ENCODE results near the gene SLIRP.
A peak's percentile ranks its signal among the peaks of the same experiment; 100 is the strongest.
"Not testable (repeated sequence)": the region's sequence is repeated elsewhere in the genome, so short reads cannot be mapped to it uniquely, and the experiment has no call there.

SLIRP gene

DNA sequence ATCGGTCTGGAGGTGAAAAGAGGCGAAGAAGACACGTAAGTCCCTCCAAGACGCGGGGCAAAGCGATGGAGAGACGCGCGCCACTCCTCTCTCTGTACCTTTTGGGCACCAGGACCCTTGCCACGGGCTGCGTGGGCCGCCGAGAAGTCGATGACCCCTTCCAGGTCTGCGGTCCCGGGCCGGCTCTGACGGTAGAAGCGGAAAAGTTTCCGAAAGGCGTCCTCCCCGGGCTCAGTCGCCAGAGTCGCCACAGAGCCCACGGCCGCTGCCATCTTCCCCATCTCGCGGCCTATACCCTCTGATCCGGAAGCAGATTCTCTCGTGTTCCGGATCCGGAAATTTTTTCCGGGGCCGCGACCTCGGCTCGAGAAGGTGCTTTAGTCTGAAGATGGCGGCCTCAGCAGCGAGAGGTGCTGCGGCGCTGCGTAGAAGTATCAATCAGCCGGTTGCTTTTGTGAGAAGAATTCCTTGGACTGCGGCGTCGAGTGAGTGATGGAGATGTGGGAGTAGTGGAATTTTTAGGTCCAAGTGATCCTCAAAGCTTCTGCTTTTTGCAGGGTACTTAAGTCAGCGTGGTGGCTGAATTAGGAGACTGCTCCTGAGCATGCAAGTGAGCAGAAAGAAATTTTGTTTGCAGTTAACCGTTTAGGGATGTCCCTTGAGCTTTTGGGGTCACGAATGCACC lies at the start of gene SLIRP, which contains the start of gene ALKBH1:
SLIRP (plus strand) TSS at position 380 of the 685 bp plus-strand sequence; CDS start at position 389, 9 bp downstream.
ALKBH1 (minus strand) TSS at position 300 of the 685 bp plus-strand sequence; CDS start at position 281, 19 bp downstream.
- peak; percentile 91 for DNase-seq

DNA sequence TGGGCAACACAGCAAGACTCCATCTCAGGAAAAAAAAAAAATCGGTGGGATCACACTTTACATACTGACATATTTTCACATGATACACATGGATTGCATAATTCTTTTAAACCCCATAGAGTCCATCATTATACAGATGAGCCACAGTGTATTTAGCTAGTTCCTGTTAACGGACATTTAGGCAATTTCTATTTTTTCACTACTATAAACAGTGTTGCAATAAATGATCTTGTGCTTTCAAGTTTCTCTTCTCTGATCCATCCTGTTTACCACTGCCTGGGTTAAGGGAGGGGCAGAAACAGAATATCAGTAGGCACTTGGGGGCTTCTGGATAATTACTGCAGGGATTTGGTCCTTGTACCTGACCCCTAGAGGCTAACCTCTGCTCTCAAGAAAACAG lies 48.1 kb upstream of the SLIRP start:
- peak in 1 of 2 experiments; percentile 4 for DNase-seq

DNA sequence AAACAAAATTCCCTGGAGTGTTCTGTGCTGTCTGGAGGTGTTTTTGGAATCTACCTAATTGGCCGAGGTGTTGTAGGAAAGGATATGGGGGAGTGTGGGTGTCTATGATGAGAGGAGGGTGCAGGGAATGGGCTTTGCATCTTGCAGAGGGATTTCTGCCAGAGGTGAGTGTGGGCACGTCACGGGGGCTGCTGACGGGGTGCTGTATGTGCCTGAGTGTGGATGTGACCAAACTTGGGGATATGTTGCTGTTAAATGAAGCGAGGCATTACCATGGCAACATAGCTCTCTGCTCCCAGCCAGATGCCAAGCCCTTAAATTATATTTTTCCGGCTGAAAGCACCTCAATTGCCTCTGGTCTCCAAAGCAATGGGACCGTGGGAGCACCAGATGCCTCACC lies 47.1 kb upstream of the SLIRP start:
- no peak for DNase-seq

DNA sequence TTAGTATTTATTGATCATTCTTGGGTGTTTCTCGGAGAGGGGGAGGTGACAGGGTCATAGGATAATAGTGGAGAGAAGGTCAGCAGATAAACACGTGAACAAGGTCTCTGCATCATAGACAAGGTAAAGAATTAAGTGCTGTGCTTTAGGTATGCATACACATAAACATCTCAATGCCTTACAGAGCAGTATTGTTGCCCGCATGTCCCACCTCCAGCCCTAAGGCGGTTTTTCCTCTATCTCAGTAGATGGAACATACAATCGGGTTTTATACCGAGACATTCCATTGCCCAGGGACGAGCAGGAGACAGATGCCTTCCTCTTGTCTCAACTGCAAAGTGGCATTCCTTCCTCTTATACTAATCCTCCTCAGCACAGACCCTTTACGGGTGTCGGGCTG lies 46.3 kb upstream of the SLIRP start:
- not testable (repeated sequence) for DNase-seq

DNA sequence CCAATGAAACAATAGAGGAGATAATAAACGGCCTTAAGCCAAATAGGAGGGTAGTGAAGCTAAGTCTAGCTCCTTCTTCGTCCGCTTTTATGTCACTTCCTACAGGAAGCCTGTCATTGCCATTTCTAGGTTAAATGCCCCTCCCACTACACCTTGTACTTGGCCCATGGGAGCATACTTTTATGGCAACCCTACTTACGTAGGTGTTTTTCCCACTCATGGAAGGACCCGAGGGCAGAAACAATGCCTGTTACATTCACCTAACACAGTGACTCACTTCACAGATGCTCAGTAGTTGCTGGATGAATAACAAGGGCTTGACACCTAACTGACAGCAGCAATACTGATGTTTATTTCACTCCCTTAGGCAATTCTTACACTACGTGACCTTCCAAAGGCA lies 44.6 kb upstream of the SLIRP start:
- no peak for DNase-seq

DNA sequence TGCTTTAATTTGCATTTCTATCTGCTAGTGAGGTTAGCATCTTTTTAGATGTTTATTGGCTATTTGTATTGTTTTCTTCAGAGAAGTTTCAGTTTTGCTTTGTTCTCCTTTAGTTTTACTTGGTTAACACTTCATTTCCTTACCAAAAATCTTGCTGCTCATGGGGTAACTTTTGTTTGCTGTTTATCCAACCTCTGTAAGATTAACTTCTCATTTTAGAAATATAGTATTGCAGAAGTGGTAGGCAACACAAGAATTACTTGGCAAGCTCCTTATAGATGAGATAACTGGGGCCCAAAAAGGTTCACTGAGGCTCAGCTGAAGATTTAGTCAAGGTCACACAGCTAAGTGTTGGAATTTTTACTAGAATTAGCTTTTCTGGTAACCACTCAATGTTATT lies 40.6 kb upstream of the SLIRP start:
- no peak for DNase-seq

DNA sequence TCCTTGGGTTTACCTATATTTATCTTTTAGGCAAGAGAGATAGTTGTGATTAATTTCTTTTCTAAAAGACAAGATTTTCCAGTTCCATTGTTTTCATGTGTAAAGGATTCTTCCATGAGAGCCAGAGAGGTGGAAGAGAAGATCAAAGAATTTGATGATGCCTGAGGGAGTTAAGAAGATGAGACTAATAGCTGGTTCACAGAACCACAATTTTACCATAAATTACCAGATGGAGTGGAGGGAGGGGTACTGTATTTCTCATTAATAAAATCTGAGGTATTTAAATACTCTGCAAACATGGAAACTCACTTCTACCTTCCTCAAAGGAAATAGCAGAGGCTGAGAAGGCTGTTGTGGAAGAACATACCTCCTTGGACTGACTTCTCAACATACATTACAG lies 34.7 kb upstream of the SLIRP start:
- DNase-seq: no peak

DNA sequence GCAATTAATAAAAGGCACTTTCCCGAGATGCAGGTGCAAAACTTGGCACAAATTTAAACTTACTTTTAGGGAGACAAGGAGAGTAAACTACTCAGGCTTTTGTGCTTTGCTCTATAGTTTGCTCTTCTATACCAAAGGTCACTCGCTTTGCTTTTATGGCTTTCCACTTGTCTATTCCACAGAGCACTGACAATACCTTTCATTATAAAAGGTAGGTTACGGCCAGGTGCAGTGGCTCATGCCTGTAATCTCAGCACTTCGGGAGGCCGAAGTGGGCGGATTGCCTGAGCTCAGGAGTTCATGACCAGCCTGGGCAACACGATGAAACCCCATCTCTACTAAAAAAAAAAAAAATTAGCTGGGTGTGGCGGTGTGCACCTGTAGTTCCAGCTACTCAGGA lies 33.0 kb upstream of the SLIRP start:
- no peak for DNase-seq

DNA sequence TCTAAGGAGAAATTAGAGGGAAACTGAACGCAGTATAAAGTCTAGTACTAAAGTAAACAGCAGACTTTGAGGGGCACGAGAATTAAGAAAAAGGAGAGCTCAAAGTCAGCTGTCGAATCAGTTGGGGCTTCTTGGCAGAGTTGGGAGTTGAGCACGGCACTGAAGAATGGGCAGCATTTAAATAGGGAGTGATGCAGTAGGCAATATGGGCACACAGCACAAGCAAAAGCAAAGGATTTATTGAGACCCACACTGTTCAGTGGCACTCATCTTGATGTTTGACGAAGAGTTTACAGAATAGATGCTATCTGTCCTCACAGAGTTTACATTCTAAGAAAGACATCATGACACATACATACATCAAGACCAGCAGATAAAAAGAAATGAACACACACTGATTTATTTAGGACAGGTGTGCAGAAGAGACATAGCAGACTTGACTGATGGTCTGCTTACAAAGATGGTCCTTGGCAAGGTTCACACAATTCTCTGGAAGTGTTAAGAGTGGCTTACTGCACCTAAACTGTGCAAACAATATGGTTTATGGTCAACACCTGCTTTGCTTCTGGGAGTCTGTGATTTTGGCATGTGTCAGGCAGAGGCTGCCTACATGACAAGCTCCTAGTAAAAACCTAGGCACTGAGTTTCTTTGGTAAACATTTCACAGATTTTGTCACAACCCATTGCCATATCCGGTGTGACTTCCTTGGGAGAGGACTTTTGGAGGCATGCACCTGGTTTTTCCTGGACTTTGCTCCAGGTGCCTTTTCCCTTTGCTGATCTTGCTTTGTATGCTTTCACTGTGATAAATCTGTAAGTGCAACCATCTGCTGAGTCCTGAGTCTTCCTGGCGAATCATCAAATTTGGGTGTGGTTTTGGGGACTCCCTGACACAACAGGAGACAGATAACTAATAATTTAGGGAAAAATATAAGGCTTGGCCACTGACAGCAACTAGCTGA lies 26.4 kb upstream of the SLIRP start:
- DNase-seq: no peak

DNA sequence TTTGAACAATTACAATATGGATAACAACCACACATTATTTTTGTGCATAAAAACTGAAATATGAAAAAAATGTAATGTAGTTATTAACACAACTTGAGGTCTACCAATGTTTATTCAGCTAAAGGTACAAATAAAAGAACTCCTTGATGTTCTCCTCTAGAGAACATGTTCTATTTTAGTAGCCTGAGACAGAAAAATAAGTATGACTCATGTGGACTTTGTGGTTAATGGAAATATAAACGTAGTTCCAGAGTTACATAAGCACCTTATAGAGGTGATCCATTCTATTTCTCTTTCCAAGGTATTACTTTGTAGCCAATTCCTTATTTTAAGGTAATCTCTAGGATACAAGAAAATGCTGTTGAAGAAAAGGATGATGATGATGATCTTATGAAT lies 25.7 kb upstream of the SLIRP start:
- DNase-seq: no peak

DNA sequence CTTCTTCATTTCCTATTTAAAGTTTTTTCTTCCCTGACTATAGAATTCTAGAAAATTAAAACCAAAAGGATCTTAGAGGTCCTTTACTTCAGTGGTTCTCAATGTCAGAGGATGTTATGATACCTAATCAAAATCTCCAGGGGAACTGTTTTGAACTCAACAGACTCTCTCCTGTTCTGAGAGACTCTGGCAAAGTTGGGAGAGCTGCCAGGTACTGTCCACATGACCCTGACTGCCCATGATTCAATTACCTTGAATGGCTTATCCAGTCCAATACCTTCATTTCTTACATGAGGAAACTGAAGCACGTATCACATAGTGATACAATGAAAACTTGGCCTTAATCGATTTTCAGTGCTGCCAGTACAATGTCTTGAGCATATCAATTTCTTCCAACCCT lies 16.6 kb upstream of the SLIRP start:
- DNase-seq: no peak

DNA sequence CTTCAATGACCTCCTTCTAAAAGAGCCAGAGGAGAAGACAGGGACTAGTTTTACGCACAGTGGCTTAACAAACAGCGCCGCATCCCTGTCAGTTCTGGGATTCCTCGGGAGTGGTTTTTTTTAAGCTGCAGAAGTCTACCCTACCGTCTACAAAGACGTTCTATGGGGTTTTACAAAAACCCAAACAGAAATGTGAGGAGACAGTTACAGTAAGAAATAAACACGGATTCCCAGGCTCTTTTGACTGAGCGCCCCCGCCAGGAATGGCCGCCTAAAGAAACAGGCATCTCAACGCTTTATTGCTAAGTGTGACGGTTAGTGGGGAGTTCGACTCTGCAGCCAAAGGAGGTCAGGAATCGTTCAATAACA lies 564 bp upstream of the SLIRP start:
- peak; percentile 35 to 52 for DNase-seq

DNA sequence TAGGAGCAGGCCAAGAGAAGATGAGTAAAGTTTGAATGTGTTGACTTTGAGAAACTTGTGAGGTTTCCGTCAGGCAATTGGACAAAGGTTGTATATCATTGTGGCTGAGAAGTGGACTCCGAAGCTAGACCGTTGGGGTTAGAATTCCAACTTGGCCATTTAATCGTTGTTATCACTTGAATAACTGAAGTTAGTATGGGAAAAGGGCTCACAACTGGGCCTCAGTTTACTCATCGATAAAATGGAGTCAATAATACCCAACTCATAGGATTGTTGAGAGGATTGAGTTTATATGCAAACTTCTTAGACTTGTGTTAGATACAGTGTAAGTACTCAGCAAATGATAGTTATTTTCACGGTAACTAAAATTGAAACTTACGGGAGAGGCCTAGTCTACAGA lies 846 bp downstream of the SLIRP start:
- DNase-seq: no peak

DNA sequence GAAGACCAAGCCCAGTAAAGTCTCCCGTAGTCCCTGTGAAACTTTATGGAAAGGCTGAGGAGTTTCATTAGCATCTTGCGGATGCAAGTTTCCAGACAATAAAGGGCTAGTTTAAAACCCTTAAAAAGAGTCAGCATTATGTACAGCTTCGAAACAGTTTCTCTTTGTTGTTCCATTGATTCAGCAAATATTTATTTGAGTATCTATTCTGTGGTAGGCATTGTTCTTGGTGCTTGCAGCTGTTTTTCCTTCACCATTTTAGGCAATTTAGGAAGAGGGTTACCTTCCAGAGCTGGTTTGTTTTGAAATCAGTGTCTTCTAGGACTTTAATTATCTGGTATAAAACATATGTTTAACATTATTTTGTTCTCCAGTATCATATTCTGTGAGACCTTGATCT lies 1.5 kb downstream of the SLIRP start:
- no peak for DNase-seq

DNA sequence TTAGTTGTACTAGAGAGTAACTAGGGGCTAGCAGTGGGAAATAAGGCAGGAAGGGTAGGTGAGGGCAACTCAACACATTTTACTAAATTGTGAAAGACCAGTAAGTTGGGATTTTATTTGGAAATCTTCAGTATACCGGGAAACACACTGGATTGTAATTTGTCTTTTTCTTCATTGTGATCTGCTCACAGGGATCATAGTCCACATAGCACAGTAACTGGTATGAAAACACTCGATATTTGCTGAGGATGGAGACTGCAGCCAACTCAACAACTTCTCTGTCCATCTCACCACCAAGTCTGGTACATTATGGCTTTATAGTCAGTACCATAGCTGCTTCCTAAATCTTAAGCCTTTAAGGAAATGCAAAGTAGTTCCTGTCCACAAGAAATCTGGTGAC lies 2.5 kb downstream of the SLIRP start:
- DNase-seq: no peak

DNA sequence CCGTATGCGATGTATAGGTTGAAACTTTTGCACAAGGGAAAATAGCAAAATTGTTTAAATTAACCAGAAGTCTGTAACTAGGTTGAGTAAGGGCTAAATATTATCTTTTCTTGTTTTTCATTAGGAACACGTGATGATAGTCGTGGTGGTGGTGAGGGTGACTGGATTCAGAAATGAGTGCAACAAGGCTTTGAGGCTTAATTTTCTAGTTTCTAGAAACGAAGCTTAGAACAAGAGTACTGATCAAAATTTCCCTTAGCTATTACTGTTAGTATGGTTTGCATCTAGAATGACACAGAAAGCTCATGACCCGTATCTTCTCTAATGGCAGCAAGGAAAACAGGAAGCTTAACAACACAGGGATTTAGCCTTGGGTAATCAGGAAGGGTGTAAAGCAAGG lies 7.0 kb downstream of the SLIRP start:
- DNase-seq: no peak

DNA sequence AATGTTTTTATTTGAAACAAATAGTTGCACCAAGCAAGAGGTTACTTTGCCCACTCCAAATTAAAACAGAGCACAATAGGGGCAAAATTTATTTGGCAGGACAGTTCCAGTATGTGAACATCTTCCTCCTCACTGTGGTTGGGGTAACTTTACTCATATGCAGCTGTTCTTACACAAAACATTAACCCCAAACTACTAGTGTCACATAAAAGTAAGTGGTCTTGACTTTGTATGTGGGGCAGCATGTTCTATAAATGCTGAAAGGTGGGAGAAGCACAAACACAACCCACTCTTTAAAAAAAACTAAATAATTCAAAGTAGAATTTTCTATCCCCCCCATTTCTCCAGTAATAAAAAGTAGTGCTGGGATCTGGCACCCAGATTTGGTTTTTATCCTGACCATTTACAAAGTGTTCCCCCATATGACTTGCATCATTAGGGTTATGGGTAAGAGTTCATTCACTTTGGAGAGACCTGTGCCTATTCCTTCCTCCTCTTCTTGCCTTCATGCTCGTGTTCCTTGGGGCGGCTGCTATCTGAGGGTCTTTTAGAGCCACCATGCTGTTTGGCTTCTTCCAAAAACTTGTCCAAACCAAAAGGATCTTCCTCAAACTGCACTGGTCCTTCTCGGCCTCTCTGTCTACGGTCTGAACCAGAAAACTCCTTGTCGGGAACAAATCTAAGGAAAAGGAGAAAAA lies 9.9 kb downstream of the SLIRP start:
- no peak for DNase-seq

DNA sequence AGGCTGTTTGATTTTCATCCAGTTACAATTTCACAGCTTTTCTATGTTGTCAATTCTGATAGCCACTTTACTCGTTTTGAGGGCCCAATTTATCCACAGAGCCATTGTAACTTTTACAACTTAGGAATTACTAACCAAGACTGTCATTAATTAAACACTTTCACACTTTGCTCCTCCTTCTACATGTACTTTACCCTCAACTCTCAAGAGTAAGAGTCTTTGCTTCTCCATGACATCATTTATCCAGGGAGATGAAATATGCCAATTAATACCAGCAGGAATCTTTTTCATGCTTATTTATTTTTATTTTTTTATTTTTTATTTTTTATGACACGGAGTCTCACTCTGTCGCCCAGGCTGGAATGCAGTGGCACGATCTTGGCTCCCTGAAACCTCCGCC lies 13.5 kb downstream of the SLIRP start:
- no peak for DNase-seq

DNA sequence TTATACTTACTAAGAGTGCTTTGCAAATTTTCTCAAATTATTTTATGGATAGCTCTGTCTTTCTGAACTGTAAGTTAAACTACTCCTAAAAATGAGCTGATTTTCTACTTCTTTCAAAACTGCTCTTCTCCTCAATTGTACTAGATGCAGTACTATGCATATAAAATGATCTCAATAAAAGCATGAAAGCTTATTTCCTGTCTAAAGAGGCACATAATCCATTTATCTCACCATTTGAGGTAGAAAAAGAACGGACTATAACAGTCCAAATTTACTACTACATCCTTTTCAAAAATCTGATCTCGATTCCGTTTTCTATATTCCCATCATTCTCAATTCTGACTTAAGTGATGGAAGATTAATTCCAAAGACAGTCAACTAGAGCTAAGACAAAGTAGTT lies 14.4 kb downstream of the SLIRP start:
- no peak for DNase-seq

DNA sequence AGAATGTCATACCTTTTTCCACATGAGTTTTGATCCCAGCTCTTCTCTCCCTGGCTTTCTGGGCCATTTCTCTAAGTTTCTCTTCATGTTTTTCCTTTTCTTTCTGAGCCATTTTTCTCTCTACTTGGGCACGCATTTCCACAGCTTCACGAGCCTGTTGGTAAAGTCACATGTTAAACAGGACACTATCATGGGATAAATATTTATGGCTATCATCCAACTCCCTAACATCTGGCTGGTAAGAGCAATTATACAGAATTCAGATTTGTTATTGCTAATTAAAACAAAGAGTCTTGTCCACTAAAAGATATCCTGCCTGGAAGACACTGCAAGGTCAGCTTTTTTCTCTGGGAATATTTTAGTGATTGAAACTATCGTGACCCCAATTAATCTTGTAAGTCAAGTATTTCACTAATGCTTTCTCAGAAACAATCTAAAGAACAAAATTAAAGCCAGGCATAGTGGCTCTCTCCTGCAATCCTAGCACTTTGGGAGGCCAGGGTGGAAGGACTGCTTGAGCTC lies 23.1 kb downstream of the SLIRP start:
- DNase-seq: no peak

DNA sequence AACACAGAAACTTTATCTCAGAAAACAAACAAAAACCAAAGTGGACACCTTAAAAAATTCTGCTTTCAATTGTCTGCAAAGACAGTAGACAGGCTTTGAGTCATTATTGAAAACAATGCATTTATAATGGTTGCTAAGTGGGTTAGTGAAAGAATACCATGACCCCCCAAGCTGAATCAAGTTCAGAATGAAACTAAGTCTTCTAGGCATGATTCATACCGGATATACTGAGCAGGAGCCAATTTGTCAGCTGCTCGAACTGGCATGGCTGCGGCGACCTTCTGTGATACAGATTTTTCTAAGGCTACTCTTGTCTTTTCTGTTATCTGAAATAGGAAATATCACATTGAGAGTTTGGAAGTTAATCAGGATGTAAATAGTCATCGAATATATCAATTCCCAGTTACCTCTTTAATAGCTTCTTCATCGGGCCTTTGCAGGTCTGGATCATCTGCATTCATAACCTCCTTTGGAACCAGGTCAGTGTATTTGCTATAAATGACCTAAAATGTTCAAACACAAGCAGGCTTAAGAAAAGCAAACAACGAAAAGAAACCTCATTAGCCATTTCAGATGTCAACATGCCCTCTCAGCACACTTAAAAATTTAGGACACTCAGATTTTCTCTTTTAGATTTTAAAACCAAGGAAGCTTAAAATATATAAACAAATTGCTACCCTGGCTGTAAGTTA lies 30.8 kb downstream of the SLIRP start:
- DNase-seq: no peak

DNA sequence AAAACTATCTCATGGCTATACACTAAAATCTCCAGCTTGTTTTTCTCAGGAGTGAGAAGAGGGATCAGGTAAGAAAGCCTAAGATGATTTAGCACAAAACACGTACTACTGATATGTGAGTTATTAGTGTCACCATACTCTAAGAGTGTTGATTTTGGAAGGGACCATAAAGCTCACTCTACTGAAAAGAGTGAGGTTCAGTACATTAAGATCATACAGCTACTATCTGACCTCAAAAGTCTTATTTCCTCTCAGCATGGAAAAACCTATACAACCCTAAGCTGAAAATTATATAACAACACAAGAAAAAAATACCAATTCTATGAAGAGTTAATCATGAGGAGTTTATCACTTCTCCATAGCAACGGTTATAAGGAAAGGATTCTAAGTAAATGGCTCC lies 33.5 kb downstream of the SLIRP start:
- no peak for DNase-seq
